Neuronal stem cell (in vitro differentiated cells): Measurements from ENCODE around the gene APBB2.

ENCODE experiments used
- DNase-seq: peaks from one replicate; pipeline ENCODE4 v3.0.0-alpha.2; 2013; ENCODE audit warnings: low spot score
- H2AFZ ChIP-seq: one replicate; pipeline ENCODE4 v1.6.1; 2013; ENCODE audit warnings: mild to moderate bottlenecking, low read length, inconsistent platforms
- H2AK5ac ChIP-seq: 2 replicates; pipeline ENCODE4 v1.6.1; 2013; ENCODE audit warnings: low read depth, mild to moderate bottlenecking, inconsistent platforms, low read length, moderate library complexity, mixed read lengths
- H2BK120ac ChIP-seq: 2 replicates; pipeline ENCODE4 v1.6.1; 2013; ENCODE audit warnings: low read depth, mild to moderate bottlenecking, inconsistent platforms, low read length, moderate library complexity, mixed read lengths
- H2BK12ac ChIP-seq: one replicate; pipeline ENCODE4 v1.6.1; 2013; ENCODE audit warnings: low read length, inconsistent platforms
- H2BK15ac ChIP-seq: 2 replicates; pipeline ENCODE4 v1.6.1; 2013; ENCODE audit warnings: mild to moderate bottlenecking, low read length, inconsistent platforms, mixed read lengths
- H2BK5ac ChIP-seq: one replicate; pipeline ENCODE4 v1.6.1; 2013; ENCODE audit warnings: inconsistent platforms, mild to moderate bottlenecking, low read length, moderate library complexity
- H3K14ac ChIP-seq: one replicate; pipeline ENCODE4 v1.6.1; 2013; ENCODE audit warnings: low read length, inconsistent platforms
- H3K18ac ChIP-seq: 2 replicates; pipeline ENCODE4 v1.6.1; 2013; ENCODE audit warnings: low read length, inconsistent platforms
- H3K23ac ChIP-seq: 2 replicates; pipeline ENCODE4 v1.6.1; 2013; ENCODE audit warnings: low read depth, mild to moderate bottlenecking, mixed read lengths, low read length, inconsistent platforms; ENCODE audit not compliant: poor library complexity
- H3K27ac ChIP-seq: replicated peaks from 3 replicates; pipeline ENCODE4 v1.5.1; 2013; ENCODE audit warnings: low read length, inconsistent platforms
- H3K27me3 ChIP-seq, 3 experiments: 2 replicates each; pipeline ENCODE4 v1.6.1; 2013; ENCODE audit warnings: low read length in 3 of 3, mild to moderate bottlenecking in 2 of 3, inconsistent platforms in 1 of 3, low read depth in 1 of 3, mixed read lengths in 1 of 3, moderate library complexity in 1 of 3; ENCODE audit not compliant: control insufficient read depth in 3 of 3, insufficient read depth in 3 of 3
- H3K36me3 ChIP-seq, 2 donors: replicated peaks in 1 of 2; 2 replicates each; pipeline ENCODE4 v1.6.1; 2013; ENCODE audit warnings: low read length in 2 of 2; ENCODE audit not compliant: control insufficient read depth in 2 of 2, insufficient read depth in 2 of 2
- H3K4ac ChIP-seq: 2 replicates; pipeline ENCODE4 v1.6.1; 2013; ENCODE audit warnings: inconsistent platforms, mild to moderate bottlenecking, low read length, moderate library complexity
- H3K4me1 ChIP-seq, 2 donors: 1 replicate in 1 of 2; 2 replicates in 1 of 2; pipeline ENCODE4 v1.6.1; 2013; ENCODE audit warnings: low read length in 2 of 2, low read depth in 1 of 2; ENCODE audit not compliant: control insufficient read depth in 2 of 2, insufficient read depth in 1 of 2
- H3K4me2 ChIP-seq: one replicate; pipeline ENCODE4 v1.6.1; 2013; ENCODE audit warnings: mild to moderate bottlenecking, low read length, inconsistent platforms; ENCODE audit not compliant: insufficient read depth, poor library complexity, severe bottlenecking
- H3K4me3 ChIP-seq, 2 donors: 2 replicates each; pipeline ENCODE4 v1.5.1; 2013; ENCODE audit warnings: low read length in 2 of 2, mild to moderate bottlenecking in 2 of 2, inconsistent platforms in 1 of 2, moderate library complexity in 1 of 2
- H3K79me1 ChIP-seq: one replicate; pipeline ENCODE4 v1.6.1; 2013; ENCODE audit warnings: low read depth, mild to moderate bottlenecking, inconsistent platforms, low read length, moderate library complexity
- H3K9ac ChIP-seq: one replicate; pipeline ENCODE4 v1.6.1; 2013; ENCODE audit warnings: mild to moderate bottlenecking, low read depth, low read length, inconsistent platforms; ENCODE audit not compliant: poor library complexity
- H3K9me3 ChIP-seq, 2 donors: replicated peaks in 1 of 2; 2 replicates each; pipeline versions ENCODE3 to v1.6.1; 2013; ENCODE audit warnings: low read length in 2 of 2, mild to moderate bottlenecking in 2 of 2, inconsistent platforms in 1 of 2, low read depth in 1 of 2, mixed read lengths in 1 of 2, moderate library complexity in 1 of 2; ENCODE audit not compliant: control insufficient read depth in 2 of 2, insufficient read depth in 1 of 2
- H4K8ac ChIP-seq: one replicate; pipeline ENCODE4 v1.6.1; 2013; ENCODE audit warnings: low read depth, mild to moderate bottlenecking, inconsistent platforms, low read length, moderate library complexity
- H4K91ac ChIP-seq: one replicate; pipeline ENCODE4 v1.6.1; 2013; ENCODE audit warnings: low read length, low read depth, mild to moderate bottlenecking, inconsistent platforms; ENCODE audit not compliant: poor library complexity
- WGBS, 2 donors: extraction: QIAGEN DNeasy Blood & Tissue Kit; methylation state at CpG; one replicate each; pipeline ENCODE4 v1.1.7; 2013; ENCODE audit warnings: missing lambda C conversion rate in 2 of 2, mixed read lengths in 1 of 2; ENCODE audit not compliant: insufficient read length in 2 of 2, insufficient replicate concordance in 1 of 2; ENCODE audit errors: extremely low coverage in 2 of 2; 5-methylcytosine and 5-hydroxymethylcytosine counted together

Gene APBB2

DNA sequence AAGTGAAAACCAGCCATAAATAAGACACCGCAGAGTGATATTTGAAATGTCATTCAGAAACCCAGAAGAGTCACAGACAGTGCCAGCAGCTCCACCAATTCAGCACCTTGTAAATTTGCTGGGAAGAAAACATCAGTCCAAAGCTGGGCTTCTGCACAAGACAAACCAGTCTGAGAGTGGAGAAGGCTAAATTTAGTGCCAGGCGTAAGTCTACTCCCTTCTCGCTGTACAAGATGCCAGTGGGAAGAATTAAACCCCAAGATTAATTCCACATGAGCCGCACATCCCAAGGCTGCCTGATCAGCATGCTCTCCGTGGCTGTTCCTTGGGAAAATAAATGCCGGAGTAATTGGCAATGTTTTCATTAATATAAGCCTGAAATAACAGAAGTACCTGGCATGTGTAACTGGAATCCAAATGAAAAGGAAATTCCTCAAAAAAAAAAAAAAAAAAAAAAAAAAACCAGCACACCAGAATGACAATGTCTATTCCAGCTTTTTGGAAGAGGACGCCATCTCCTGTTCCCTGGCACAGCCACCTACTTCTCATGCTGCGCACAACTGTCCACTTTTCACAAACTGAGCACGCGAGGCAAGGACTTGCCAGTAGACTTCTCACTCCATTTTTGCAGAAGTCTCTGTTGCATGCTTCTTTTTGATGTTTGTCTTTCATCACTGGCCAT lies 369.0 kb downstream of the APBB2 start:
- Histone ChIP-seq H2BK120ac (no peak overlapping the region), H2BK15ac (no peak overlapping the region), H3K9me3 (no peaks in the 10 kb centered on the region), H3K4ac (no peak overlapping the region), H3K79me1 (peaks cover 3% of the 10 kb centered on the region), H2BK12ac (no peak overlapping the region), H4K91ac (no peak overlapping the region), H3K4me3 (no peak overlapping the region), H3K36me3 (peaks cover 0 to 4% of the 10 kb centered on the region in 2 donors), H3K4me2 (no peak overlapping the region), H3K27ac (no peak overlapping the region), H2BK5ac (no peak overlapping the region), H3K23ac (no peak overlapping the region), H2AFZ (no peak overlapping the region), H3K18ac (no peak overlapping the region), H3K27me3 (no peaks in the 10 kb centered on the region), H2AK5ac (no peak overlapping the region), H3K14ac (no peak overlapping the region), H3K4me1 (peaks cover 7 to 24% of the 10 kb centered on the region in 2 donors), H4K8ac (no peak overlapping the region), H3K9ac (no peak overlapping the region)
- no peak for DNase-seq
- WGBS, 2 donors, result no CpG with 5 or more reads among the region's 10 CpGs

DNA sequence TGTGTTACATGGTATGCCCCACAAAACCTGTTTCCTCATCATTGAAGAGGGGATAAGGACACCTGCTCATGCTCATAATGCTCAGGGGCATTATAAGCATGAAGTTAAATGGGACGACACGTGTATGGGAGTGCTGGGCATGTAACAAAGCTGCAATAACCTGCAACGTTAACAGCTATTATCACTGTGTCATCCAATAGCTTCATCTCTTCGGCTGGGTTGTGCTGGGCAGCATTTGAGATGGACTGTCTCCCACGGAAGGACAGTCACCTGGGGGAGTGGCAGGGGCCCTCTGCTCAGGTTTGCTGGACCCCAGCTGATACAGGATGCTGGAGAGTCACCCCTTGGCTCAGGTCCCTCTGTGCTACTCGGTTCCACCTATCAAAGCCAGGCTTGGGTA lies 370.1 kb downstream of the APBB2 start:
- Histone ChIP-seq H3K27ac (no peak overlapping the region), H4K8ac (no peak overlapping the region), H2BK12ac (no peak overlapping the region), H3K18ac (no peak overlapping the region), H3K4me3 (no peak overlapping the region), H3K23ac (no peak overlapping the region), H3K14ac (no peak overlapping the region), H3K4ac (no peak overlapping the region), H3K9me3 (no peaks in the 10 kb centered on the region), H3K27me3 (no peaks in the 10 kb centered on the region), H4K91ac (no peak overlapping the region), H2AFZ (no peak overlapping the region), H3K9ac (no peak overlapping the region), H3K4me2 (no peak overlapping the region), H2AK5ac (no peak overlapping the region), H2BK120ac (no peak overlapping the region), H3K36me3 (peaks cover 0 to 4% of the 10 kb centered on the region in 2 donors), H3K79me1 (peaks cover 3% of the 10 kb centered on the region), H2BK15ac (no peak overlapping the region), H3K4me1 (peaks cover 7 to 24% of the 10 kb centered on the region in 2 donors), H2BK5ac (no peak overlapping the region)
- no CpG with 5 or more reads among the region's 6 CpGs for WGBS, 2 donors
- no peak for DNase-seq

DNA sequence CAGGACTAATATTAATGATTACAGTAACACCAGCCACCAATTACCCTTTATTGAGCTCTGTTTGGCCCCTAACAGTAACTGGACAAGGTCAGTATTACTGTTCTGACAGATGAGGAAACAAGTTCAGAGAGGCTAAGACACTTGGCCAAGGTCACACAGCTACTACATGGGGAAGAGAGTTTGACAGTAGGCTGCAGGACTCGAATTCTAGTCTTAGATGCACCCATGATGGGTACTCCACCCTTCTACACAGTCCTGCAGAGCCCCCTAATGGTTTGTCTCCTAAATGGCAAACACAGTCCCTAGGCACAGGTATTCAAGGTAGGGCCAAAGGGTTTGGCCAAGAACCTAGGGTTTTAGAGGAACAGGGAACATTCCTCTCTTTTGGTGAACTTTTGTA lies 370.6 kb downstream of the APBB2 start:
- Histone ChIP-seq H3K27ac (no peak overlapping the region), H4K8ac (no peak overlapping the region), H2BK5ac (no peak overlapping the region), H3K36me3 (peaks cover 0 to 4% of the 10 kb centered on the region in 2 donors), H3K9ac (no peak overlapping the region), H2AFZ (no peak overlapping the region), H3K27me3 (no peaks in the 10 kb centered on the region), H2BK15ac (no peak overlapping the region), H3K4ac (no peak overlapping the region), H3K9me3 (no peaks in the 10 kb centered on the region), H3K79me1 (peaks cover 3% of the 10 kb centered on the region), H3K4me1 (peaks cover 7 to 21% of the 10 kb centered on the region in 2 donors), H2BK120ac (no peak overlapping the region), H3K4me2 (no peak overlapping the region), H3K18ac (no peak overlapping the region), H4K91ac (no peak overlapping the region), H3K4me3 (no peak overlapping the region), H3K23ac (no peak overlapping the region), H2BK12ac (no peak overlapping the region), H2AK5ac (no peak overlapping the region), H3K14ac (no peak overlapping the region)
- WGBS, 2 donors, result no CpG with 5 or more reads among the region's 1 CpG
- no peak for DNase-seq

DNA sequence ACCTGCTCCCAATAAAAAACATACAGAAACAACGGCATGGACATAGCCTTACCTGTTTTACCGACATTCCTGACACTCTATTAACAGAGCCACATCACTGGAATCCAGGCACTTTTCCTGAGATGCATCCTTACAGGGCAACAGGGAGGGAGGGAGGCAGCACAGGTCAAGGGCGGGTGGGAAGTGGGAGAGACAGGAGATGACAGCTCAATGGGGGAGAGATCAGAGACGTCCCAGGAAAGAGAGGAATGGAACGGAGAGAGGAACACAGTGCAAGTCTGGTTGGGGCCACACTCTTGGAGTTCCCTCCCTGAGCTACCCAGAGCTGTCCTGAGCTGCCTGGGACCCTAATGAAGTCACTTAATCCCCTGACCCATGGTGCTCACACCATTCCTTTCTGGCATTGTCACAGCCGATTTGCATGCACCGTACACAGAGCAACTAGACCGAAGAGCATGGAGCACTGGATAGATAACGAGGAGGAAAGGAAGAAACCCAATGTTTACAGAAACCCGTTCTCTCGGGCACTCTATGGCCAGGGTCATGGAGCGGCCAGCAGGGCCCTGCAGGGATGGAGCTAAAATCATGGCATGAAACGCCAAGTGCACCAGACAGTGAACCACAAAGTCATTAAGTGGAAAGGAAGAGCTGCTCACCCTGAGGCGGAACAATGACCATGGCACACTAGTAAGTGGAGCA lies 371.5 kb downstream of the APBB2 start:
- H3K4me1 ChIP-seq, result peaks cover 7 to 16% of the 10 kb centered on the region in 2 donors
- H2AK5ac ChIP-seq, result no peak overlapping the region
- no peak overlapping the region for H4K91ac ChIP-seq
- no peak overlapping the region for H3K4me2 ChIP-seq
- H3K36me3 ChIP-seq, result peaks cover 0 to 4% of the 10 kb centered on the region in 2 donors
- peaks cover 3% of the 10 kb centered on the region for H3K79me1 ChIP-seq
- no peak overlapping the region for H2BK5ac ChIP-seq
- H3K4me3 ChIP-seq, result no peak overlapping the region
- no CpG with 5 or more reads among the region's 14 CpGs for WGBS, 2 donors
- H2BK15ac ChIP-seq, result no peak overlapping the region
- no peak overlapping the region for H3K27ac ChIP-seq
- no peak overlapping the region for H2BK12ac ChIP-seq
- H3K9me3 ChIP-seq, result no peaks in the 10 kb centered on the region
- H3K9ac ChIP-seq, result no peak overlapping the region
- no peak overlapping the region for H3K18ac ChIP-seq
- no peak overlapping the region for H3K23ac ChIP-seq
- no peak overlapping the region for H4K8ac ChIP-seq
- no peak overlapping the region for H2BK120ac ChIP-seq
- no peak overlapping the region for H3K14ac ChIP-seq
- no peak for DNase-seq
- H2AFZ ChIP-seq, result no peak overlapping the region
- no peak overlapping the region for H3K4ac ChIP-seq
- H3K27me3 ChIP-seq, result no peaks in the 10 kb centered on the region
